ENCODE measurements around the gene RHEB.
A peak's percentile ranks its signal among the peaks of the same experiment; 100 is the strongest.

RHEB gene

GRCh38 chr7:151429560-151430331, 89.9 kb downstream of the RHEB start:
- peak; percentile 35 for DNase-seq

- no peak for DNase-seq
Observed at GRCh38 chr7:151429237-151429559, 90.5 kb downstream of the RHEB start.

- DNase-seq = no peak
Observed at GRCh38 chr7:151428378-151429236, 91.1 kb downstream of the RHEB start.

GRCh38 chr7:151427705-151428377, 91.9 kb downstream of the RHEB start:
- no peak for DNase-seq

GRCh38 chr7:151426904-151427704, 92.6 kb downstream of the RHEB start:
- DNase-seq = no peak

- DNase-seq = no peak
Observed at GRCh38 chr7:151426441-151426903, 93.2 kb downstream of the RHEB start.

- DNase-seq = no peak
Observed at GRCh38 chr7:151425670-151426440, 93.8 kb downstream of the RHEB start.

- DNase-seq = no peak
Observed at GRCh38 chr7:151424799-151425198, 94.9 kb downstream of the RHEB start.

GRCh38 chr7:151423936-151424335, 95.8 kb downstream of the RHEB start:
- DNase-seq = no peak

- DNase-seq = no peak
Observed at GRCh38 chr7:151423226-151423625, 96.5 kb downstream of the RHEB start.

- DNase-seq = no peak
Observed at GRCh38 chr7:151422212-151422611, 97.5 kb downstream of the RHEB start.

- DNase-seq = no peak
Observed at GRCh38 chr7:151420144-151420543, 99.6 kb downstream of the RHEB start.

GRCh38 chr7:151416941-151417315, 102.8 kb downstream of the RHEB start:
- DNase-seq = no peak

- no peak for DNase-seq
Observed at GRCh38 chr7:151416112-151416940, 103.4 kb downstream of the RHEB start.

Measured in hematopoietic multipotent progenitor cell treated with erythropoietin and hydrocortisone succinate and interleukin-3 and kit ligand, for 6 days (in vitro differentiated cells).